ENCODE results near the gene APBA2. TPM values are rescaled to one million over a fixed set of nuclear protein-coding genes. Genes with fewer than 3 reads are reported as not detected.

The APBA2 gene
- polyA plus RNA-seq, 4 donors = 0.67 to 3.2 (median 1.8) TPM

- FAIRE-seq = no peak
- peaks cover 0 to 3% of the 10 kb centered on the region in 2 donors for H3K9me3 ChIP-seq (ENCODE audit: control insufficient read depth in 2 of 2, insufficient read depth in 1 of 2, low read depth in 1 of 2, low read length in 1 of 2)
- no peak overlapping the region for H3K27ac ChIP-seq (ENCODE audit: low read depth in 1 of 3, low read length in 2 of 3)
- no peak overlapping the region for H3K4me3 ChIP-seq (ENCODE audit: low read depth in 1 of 3, low read length in 3 of 3)
- 61 to 76% (median 61%) methylated on average over 5 of the region's 5 CpGs for WGBS, 3 donors
- H3K27me3 ChIP-seq (ENCODE audit: control insufficient read depth in 3 of 3, insufficient read depth in 3 of 3, low read length in 3 of 3) = no peaks in the 10 kb centered on the region
- no peaks in the 10 kb centered on the region for H3K36me3 ChIP-seq (ENCODE audit: control insufficient read depth in 3 of 3, insufficient read depth in 2 of 3, low read depth in 1 of 3, low read length in 3 of 3)
- DNase-seq = no peak
- no peaks in the 10 kb centered on the region for H3K4me1 ChIP-seq (ENCODE audit: control insufficient read depth in 3 of 3, insufficient read depth in 2 of 3, low read depth in 1 of 3, low read length in 2 of 3)
Observed at GRCh38 chr15:29072444-29072843, 186.7 kb downstream of the APBA2 start.

GRCh38 chr15:29074045-29074444, 188.3 kb downstream of the APBA2 start:
- FAIRE-seq (no peak), DNase-seq (no peak)
- 60 to 71% (median 61%) methylated on average over 4 of the region's 4 CpGs for WGBS, 3 donors
- Histone ChIP-seq H3K4me1 (ENCODE audit: control insufficient read depth in 3 of 3, insufficient read depth in 2 of 3, low read depth in 1 of 3, low read length in 2 of 3) (no peaks in the 10 kb centered on the region), H3K9me3 (ENCODE audit: control insufficient read depth in 2 of 2, insufficient read depth in 1 of 2, low read depth in 1 of 2, low read length in 1 of 2) (peaks cover 0 to 3% of the 10 kb centered on the region in 2 donors), H3K27me3 (ENCODE audit: control insufficient read depth in 3 of 3, insufficient read depth in 3 of 3, low read length in 3 of 3) (no peaks in the 10 kb centered on the region), H3K4me3 (ENCODE audit: low read depth in 1 of 3, low read length in 3 of 3) (no peak overlapping the region), H3K27ac (ENCODE audit: low read depth in 1 of 3, low read length in 2 of 3) (no peak overlapping the region), H3K36me3 (ENCODE audit: control insufficient read depth in 3 of 3, insufficient read depth in 2 of 3, low read depth in 1 of 3, low read length in 3 of 3) (no peaks in the 10 kb centered on the region)

GRCh38 chr15:29078541-29078940, 192.8 kb downstream of the APBA2 start:
- DNase-seq = no peak
- no peaks in the 10 kb centered on the region for H3K9me3 ChIP-seq (ENCODE audit: control insufficient read depth in 2 of 2, insufficient read depth in 1 of 2, low read depth in 1 of 2, low read length in 1 of 2)
- 81 to 90% (median 82%) methylated on average over 10 of the region's 10 CpGs for WGBS, 3 donors
- H3K27me3 ChIP-seq (ENCODE audit: control insufficient read depth in 3 of 3, insufficient read depth in 3 of 3, low read length in 3 of 3) = no peaks in the 10 kb centered on the region
- no peak for FAIRE-seq
- H3K4me3 ChIP-seq (ENCODE audit: low read depth in 1 of 3, low read length in 3 of 3) = no peak overlapping the region
- H3K4me1 ChIP-seq (ENCODE audit: control insufficient read depth in 3 of 3, insufficient read depth in 2 of 3, low read depth in 1 of 3, low read length in 2 of 3) = no peaks in the 10 kb centered on the region
- H3K27ac ChIP-seq (ENCODE audit: low read depth in 1 of 3, low read length in 2 of 3) = no peak overlapping the region
- H3K36me3 ChIP-seq (ENCODE audit: control insufficient read depth in 3 of 3, insufficient read depth in 2 of 3, low read depth in 1 of 3, low read length in 3 of 3) = no peaks in the 10 kb centered on the region

GRCh38 chr15:29079479-29079878, 193.7 kb downstream of the APBA2 start:
- no peaks in the 10 kb centered on the region for H3K36me3 ChIP-seq (ENCODE audit: control insufficient read depth in 3 of 3, insufficient read depth in 2 of 3, low read depth in 1 of 3, low read length in 3 of 3)
- H3K27me3 ChIP-seq (ENCODE audit: control insufficient read depth in 3 of 3, insufficient read depth in 3 of 3, low read length in 3 of 3) = no peaks in the 10 kb centered on the region
- WGBS, 3 donors = 82 to 89% (median 89%) methylated on average over 5 of the region's 5 CpGs
- FAIRE-seq (no peak), DNase-seq (no peak)
- H3K4me1 ChIP-seq (ENCODE audit: control insufficient read depth in 3 of 3, insufficient read depth in 2 of 3, low read depth in 1 of 3, low read length in 2 of 3) = no peaks in the 10 kb centered on the region
- no peaks in the 10 kb centered on the region for H3K9me3 ChIP-seq (ENCODE audit: control insufficient read depth in 2 of 2, insufficient read depth in 1 of 2, low read depth in 1 of 2, low read length in 1 of 2)
- no peak overlapping the region for H3K27ac ChIP-seq (ENCODE audit: low read depth in 1 of 3, low read length in 2 of 3)
- no peak overlapping the region for H3K4me3 ChIP-seq (ENCODE audit: low read depth in 1 of 3, low read length in 3 of 3)

- Histone ChIP-seq H3K4me3 (ENCODE audit: low read depth in 1 of 3, low read length in 3 of 3) (no peak overlapping the region), H3K9me3 (ENCODE audit: control insufficient read depth in 2 of 2, insufficient read depth in 1 of 2, low read depth in 1 of 2, low read length in 1 of 2) (no peaks in the 10 kb centered on the region), H3K4me1 (ENCODE audit: control insufficient read depth in 3 of 3, insufficient read depth in 2 of 3, low read depth in 1 of 3, low read length in 2 of 3) (no peaks in the 10 kb centered on the region), H3K27me3 (ENCODE audit: control insufficient read depth in 3 of 3, insufficient read depth in 3 of 3, low read length in 3 of 3) (no peaks in the 10 kb centered on the region), H3K27ac (ENCODE audit: low read depth in 1 of 3, low read length in 2 of 3) (no peak overlapping the region), H3K36me3 (ENCODE audit: control insufficient read depth in 3 of 3, insufficient read depth in 2 of 3, low read depth in 1 of 3, low read length in 3 of 3) (no peaks in the 10 kb centered on the region)
- DNase-seq (no peak), FAIRE-seq (no peak)
- WGBS, 3 donors = 90 to 93% (median 92%) methylated on average over 10 of the region's 10 CpGs
Observed at GRCh38 chr15:29081781-29082180, 196.0 kb downstream of the APBA2 start.

GRCh38 chr15:29083161-29083560, 197.4 kb downstream of the APBA2 start:
- Histone ChIP-seq H3K9me3 (ENCODE audit: control insufficient read depth in 2 of 2, insufficient read depth in 1 of 2, low read depth in 1 of 2, low read length in 1 of 2) (no peaks in the 10 kb centered on the region), H3K4me1 (ENCODE audit: control insufficient read depth in 3 of 3, insufficient read depth in 2 of 3, low read depth in 1 of 3, low read length in 2 of 3) (no peaks in the 10 kb centered on the region), H3K36me3 (ENCODE audit: control insufficient read depth in 3 of 3, insufficient read depth in 2 of 3, low read depth in 1 of 3, low read length in 3 of 3) (no peaks in the 10 kb centered on the region), H3K27ac (ENCODE audit: low read depth in 1 of 3, low read length in 2 of 3) (no peak overlapping the region), H3K27me3 (ENCODE audit: control insufficient read depth in 3 of 3, insufficient read depth in 3 of 3, low read length in 3 of 3) (no peaks in the 10 kb centered on the region), H3K4me3 (ENCODE audit: low read depth in 1 of 3, low read length in 3 of 3) (no peak overlapping the region)
- FAIRE-seq = no peak
- no peak for DNase-seq
- WGBS, 3 donors = 89 to 91% (median 90%) methylated on average over 4 of the region's 4 CpGs

- Histone ChIP-seq H3K27ac (ENCODE audit: low read depth in 1 of 3, low read length in 2 of 3) (no peak overlapping the region), H3K36me3 (ENCODE audit: control insufficient read depth in 3 of 3, insufficient read depth in 2 of 3, low read depth in 1 of 3, low read length in 3 of 3) (no peaks in the 10 kb centered on the region), H3K4me3 (ENCODE audit: low read depth in 1 of 3, low read length in 3 of 3) (no peak overlapping the region), H3K9me3 (ENCODE audit: control insufficient read depth in 2 of 2, insufficient read depth in 1 of 2, low read depth in 1 of 2, low read length in 1 of 2) (no peaks in the 10 kb centered on the region), H3K4me1 (ENCODE audit: control insufficient read depth in 3 of 3, insufficient read depth in 2 of 3, low read depth in 1 of 3, low read length in 2 of 3) (no peaks in the 10 kb centered on the region), H3K27me3 (ENCODE audit: control insufficient read depth in 3 of 3, insufficient read depth in 3 of 3, low read length in 3 of 3) (no peaks in the 10 kb centered on the region)
- 86 to 93% (median 90%) methylated on average over 2 of the region's 2 CpGs for WGBS, 3 donors
- no peak for FAIRE-seq
- DNase-seq = no peak
Observed at GRCh38 chr15:29083858-29084257, 198.1 kb downstream of the APBA2 start.

- no peaks in the 10 kb centered on the region for H3K27me3 ChIP-seq (ENCODE audit: control insufficient read depth in 3 of 3, insufficient read depth in 3 of 3, low read length in 3 of 3)
- WGBS, 3 donors = 56 to 79% (median 73%) methylated on average over 5 of the region's 5 CpGs
- H3K4me1 ChIP-seq (ENCODE audit: control insufficient read depth in 3 of 3, insufficient read depth in 2 of 3, low read depth in 1 of 3, low read length in 2 of 3) = no peaks in the 10 kb centered on the region
- DNase-seq (no peak), FAIRE-seq (no peak)
- H3K27ac ChIP-seq (ENCODE audit: low read depth in 1 of 3, low read length in 2 of 3) = no peak overlapping the region
- H3K9me3 ChIP-seq (ENCODE audit: control insufficient read depth in 2 of 2, insufficient read depth in 1 of 2, low read depth in 1 of 2, low read length in 1 of 2) = no peaks in the 10 kb centered on the region
- H3K4me3 ChIP-seq (ENCODE audit: low read depth in 1 of 3, low read length in 3 of 3) = no peak overlapping the region
- H3K36me3 ChIP-seq (ENCODE audit: control insufficient read depth in 3 of 3, insufficient read depth in 2 of 3, low read depth in 1 of 3, low read length in 3 of 3) = no peaks in the 10 kb centered on the region
Observed at GRCh38 chr15:29086001-29086400, 200.2 kb downstream of the APBA2 start.

GRCh38 chr15:29086891-29087290, 201.1 kb downstream of the APBA2 start:
- FAIRE-seq (no peak), DNase-seq (no peak)
- no peak overlapping the region for H3K27ac ChIP-seq (ENCODE audit: low read depth in 1 of 3, low read length in 2 of 3)
- 89 to 94% (median 94%) methylated on average over 2 of the region's 2 CpGs for WGBS, 3 donors
- H3K36me3 ChIP-seq (ENCODE audit: control insufficient read depth in 3 of 3, insufficient read depth in 2 of 3, low read depth in 1 of 3, low read length in 3 of 3) = no peaks in the 10 kb centered on the region
- no peaks in the 10 kb centered on the region for H3K4me1 ChIP-seq (ENCODE audit: control insufficient read depth in 3 of 3, insufficient read depth in 2 of 3, low read depth in 1 of 3, low read length in 2 of 3)
- H3K27me3 ChIP-seq (ENCODE audit: control insufficient read depth in 3 of 3, insufficient read depth in 3 of 3, low read length in 3 of 3) = no peaks in the 10 kb centered on the region
- no peaks in the 10 kb centered on the region for H3K9me3 ChIP-seq (ENCODE audit: control insufficient read depth in 2 of 2, insufficient read depth in 1 of 2, low read depth in 1 of 2, low read length in 1 of 2)
- no peak overlapping the region for H3K4me3 ChIP-seq (ENCODE audit: low read depth in 1 of 3, low read length in 3 of 3)

All from small intestine (tissue), 7 donors.